ENCODE data around the gene ANKS6.

Gene ANKS6

DNA sequence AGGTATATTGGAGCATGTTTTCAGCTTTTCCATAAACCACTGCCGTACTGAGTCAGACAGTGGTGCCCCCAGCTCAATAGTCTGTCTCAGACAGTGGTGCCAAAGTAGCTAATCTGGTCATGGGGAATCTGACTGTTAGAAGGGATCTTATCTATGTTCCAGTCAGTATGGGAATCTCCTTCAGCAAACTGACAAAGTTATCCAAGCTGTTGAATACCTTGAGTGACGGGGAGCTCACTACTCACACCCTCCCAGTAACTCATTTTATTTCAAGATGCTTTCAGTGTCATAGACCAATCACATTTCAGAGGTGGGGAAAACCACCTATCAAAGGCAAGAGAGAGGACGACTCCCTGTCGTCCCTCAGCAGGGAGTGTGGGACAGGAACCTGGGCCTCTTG lies 18.7 kb downstream of the ANKS6 start:
- TF ChIP-seq FOXP2 (optimal IDR thresholded peaks at IDR 0.05; ENCODE audit: borderline replicate concordance, extremely low read depth, extremely low read length, insufficient read depth) = no peak
- TF ChIP-seq POLR2AphosphoS5 (IDR thresholded peaks at IDR 0.05; ENCODE audit: low read depth, low read length) = no peak
- no peak for TF ChIP-seq SIN3A (IDR thresholded peaks at IDR 0.05; ENCODE audit: borderline replicate concordance, insufficient read depth, low read length)
- no peak for TF ChIP-seq REST (IDR thresholded peaks at IDR 0.05; ENCODE audit: insufficient read depth in 1 of 2, low read depth in 2 of 2, low read length in 2 of 2)
- TF ChIP-seq TAF1 (IDR thresholded peaks at IDR 0.05; ENCODE audit: borderline replicate concordance, insufficient read depth, low read length) = no peak

DNA sequence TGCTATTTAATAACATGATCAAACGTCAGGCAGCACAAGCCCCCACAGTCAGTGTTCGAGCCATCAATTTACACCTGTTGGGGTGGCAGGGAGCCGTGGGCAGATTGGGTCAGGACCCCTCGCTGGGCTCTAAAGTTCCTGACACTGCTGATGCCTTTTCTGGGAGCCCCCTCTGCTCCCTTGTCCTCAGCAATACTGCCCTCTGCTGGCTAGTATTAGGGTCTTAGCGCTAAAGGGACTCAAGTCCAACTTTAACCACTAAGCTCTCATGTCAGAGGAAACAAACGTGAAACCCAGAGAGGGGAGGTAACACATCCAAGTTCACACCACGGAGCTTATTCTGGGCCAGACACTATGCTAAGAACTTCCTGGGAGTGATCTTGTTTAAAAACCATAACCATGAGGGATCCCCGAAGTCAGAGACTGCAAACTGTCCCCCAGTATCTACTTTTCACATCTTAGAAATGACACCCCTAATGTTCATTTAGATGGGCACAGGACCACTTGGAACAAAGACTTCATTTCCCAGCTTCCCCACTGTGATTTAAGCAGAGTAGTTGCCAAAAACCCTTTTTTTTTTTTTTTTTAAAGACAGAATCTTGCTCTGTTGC lies 20.4 kb downstream of the ANKS6 start:
- TF ChIP-seq TAF1 (IDR thresholded peaks at IDR 0.05; ENCODE audit: borderline replicate concordance, insufficient read depth, low read length) (no peak), FOXP2 (optimal IDR thresholded peaks at IDR 0.05; ENCODE audit: borderline replicate concordance, extremely low read depth, extremely low read length, insufficient read depth) (no peak), SIN3A (IDR thresholded peaks at IDR 0.05; ENCODE audit: borderline replicate concordance, insufficient read depth, low read length) (no peak), POLR2AphosphoS5 (IDR thresholded peaks at IDR 0.05; ENCODE audit: low read depth, low read length) (no peak), REST (IDR thresholded peaks at IDR 0.05; ENCODE audit: insufficient read depth in 1 of 2, low read depth in 2 of 2, low read length in 2 of 2) (no peak)

GRCh38 chr9:98774746-98775145 lies 21.6 kb downstream of the ANKS6 start:
- TF ChIP-seq REST (IDR thresholded peaks at IDR 0.05; ENCODE audit: insufficient read depth in 1 of 2, low read depth in 2 of 2, low read length in 2 of 2) (no peak), TAF1 (IDR thresholded peaks at IDR 0.05; ENCODE audit: borderline replicate concordance, insufficient read depth, low read length) (no peak), SIN3A (IDR thresholded peaks at IDR 0.05; ENCODE audit: borderline replicate concordance, insufficient read depth, low read length) (no peak), POLR2AphosphoS5 (IDR thresholded peaks at IDR 0.05; ENCODE audit: low read depth, low read length) (no peak), FOXP2 (optimal IDR thresholded peaks at IDR 0.05; ENCODE audit: borderline replicate concordance, extremely low read depth, extremely low read length, insufficient read depth) (no peak)

GRCh38 chr9:98773721-98774120 lies 22.6 kb downstream of the ANKS6 start:
- no peak for TF ChIP-seq TAF1 (IDR thresholded peaks at IDR 0.05; ENCODE audit: borderline replicate concordance, insufficient read depth, low read length)
- TF ChIP-seq POLR2AphosphoS5 (IDR thresholded peaks at IDR 0.05; ENCODE audit: low read depth, low read length) = no peak
- TF ChIP-seq SIN3A (IDR thresholded peaks at IDR 0.05; ENCODE audit: borderline replicate concordance, insufficient read depth, low read length) = no peak
- TF ChIP-seq FOXP2 (optimal IDR thresholded peaks at IDR 0.05; ENCODE audit: borderline replicate concordance, extremely low read depth, extremely low read length, insufficient read depth) = no peak
- TF ChIP-seq REST (IDR thresholded peaks at IDR 0.05; ENCODE audit: insufficient read depth in 1 of 2, low read depth in 2 of 2, low read length in 2 of 2) = no peak
